Mucosa of rectum (tissue), 2 donors: ENCODE measurements around the gene EMID1.

Experiments
- H3K27ac ChIP-seq, 2 donors: one replicate each; pipeline ENCODE4 v1.7.0; 2013; ENCODE audit warnings: inconsistent platforms in 2 of 2, low read depth in 2 of 2, low read length in 2 of 2
- H3K27me3 ChIP-seq, 2 donors: one replicate each; pipeline ENCODE4 v1.7.0; 2013; ENCODE audit warnings: low read length in 2 of 2; ENCODE audit not compliant: control insufficient read depth in 2 of 2, insufficient read depth in 2 of 2
- H3K36me3 ChIP-seq, 2 donors: one replicate each; pipeline ENCODE4 v1.7.0; 2013; ENCODE audit warnings: low read length in 2 of 2; ENCODE audit not compliant: control insufficient read depth in 2 of 2, insufficient read depth in 2 of 2
- H3K4me1 ChIP-seq, 2 donors: one replicate each; pipeline ENCODE4 v1.7.0; 2013; ENCODE audit warnings: low read length in 2 of 2, mild to moderate bottlenecking in 1 of 2; ENCODE audit not compliant: control insufficient read depth in 2 of 2, insufficient read depth in 2 of 2
- H3K4me3 ChIP-seq, 2 donors: one replicate each; pipeline ENCODE4 v1.7.0; 2013; ENCODE audit warnings: low read length in 2 of 2
- H3K9ac ChIP-seq, 2 donors: one replicate each; pipeline ENCODE4 v1.7.0; 2013; ENCODE audit warnings: low read length in 2 of 2, low read depth in 1 of 2, mild to moderate bottlenecking in 1 of 2
- H3K9me3 ChIP-seq, 2 donors: one replicate each; pipeline ENCODE4 v1.7.0; 2013; ENCODE audit warnings: low read length in 2 of 2; ENCODE audit not compliant: control insufficient read depth in 2 of 2
- donor health status: healthy.
- donor health status: Normal muscosa, but diverticular disease.

The EMID1 gene

GRCh38 chr22:29292379-29292778 lies 86.7 kb downstream of the EMID1 start:
- Histone ChIP-seq H3K4me1 (no peaks in the 10 kb centered on the region), H3K36me3 (peaks cover 89 to 92% of the 10 kb centered on the region in 2 donors), H3K27me3 (no peaks in the 10 kb centered on the region), H3K27ac (no peak overlapping the region), H3K9me3 (no peaks in the 10 kb centered on the region), H3K9ac (no peak overlapping the region), H3K4me3 (no peak overlapping the region)

- Histone ChIP-seq H3K4me3 (no peak overlapping the region), H3K27me3 (no peaks in the 10 kb centered on the region), H3K27ac (no peak overlapping the region), H3K4me1 (peaks cover 0 to 10% of the 10 kb centered on the region in 2 donors), H3K36me3 (peaks cover 63 to 71% of the 10 kb centered on the region in 2 donors), H3K9ac (no peak overlapping the region), H3K9me3 (no peaks in the 10 kb centered on the region)
Observed at GRCh38 chr22:29298641-29299040, 92.9 kb downstream of the EMID1 start.

- Histone ChIP-seq H3K4me3 (no peak overlapping the region), H3K9me3 (no peaks in the 10 kb centered on the region), H3K36me3 (peaks cover 58 to 65% of the 10 kb centered on the region in 2 donors), H3K27me3 (no peaks in the 10 kb centered on the region), H3K4me1 (peaks cover 0 to 10% of the 10 kb centered on the region in 2 donors), H3K27ac (no peak overlapping the region), H3K9ac (no peak overlapping the region)
Observed at GRCh38 chr22:29299136-29299900, 93.6 kb downstream of the EMID1 start.

GRCh38 chr22:29300467-29300806 lies 94.7 kb downstream of the EMID1 start:
- peaks cover 50 to 55% of the 10 kb centered on the region in 2 donors for H3K36me3 ChIP-seq
- no peaks in the 10 kb centered on the region for H3K9me3 ChIP-seq
- no peak overlapping the region for H3K27ac ChIP-seq
- no peak overlapping the region for H3K4me3 ChIP-seq
- no peaks in the 10 kb centered on the region for H3K27me3 ChIP-seq
- peaks cover 0 to 10% of the 10 kb centered on the region in 2 donors for H3K4me1 ChIP-seq
- H3K9ac ChIP-seq, result no peak overlapping the region

- Histone ChIP-seq H3K36me3 (peaks cover 44 to 50% of the 10 kb centered on the region in 2 donors), H3K9me3 (no peaks in the 10 kb centered on the region), H3K27me3 (no peaks in the 10 kb centered on the region), H3K4me1 (peaks cover 0 to 10% of the 10 kb centered on the region in 2 donors), H3K4me3 (no peak overlapping the region), H3K9ac (no peak overlapping the region), H3K27ac (no peak overlapping the region)
Observed at GRCh38 chr22:29300807-29301601, 95.3 kb downstream of the EMID1 start.

- Histone ChIP-seq H3K4me3 (no peak overlapping the region), H3K36me3 (peaks cover 36 to 41% of the 10 kb centered on the region in 2 donors), H3K4me1 (peaks cover 3 to 12% of the 10 kb centered on the region in 2 donors), H3K27me3 (no peaks in the 10 kb centered on the region), H3K27ac (no peak overlapping the region), H3K9ac (no peak overlapping the region), H3K9me3 (no peaks in the 10 kb centered on the region)
Observed at GRCh38 chr22:29301716-29302401, 96.2 kb downstream of the EMID1 start.

GRCh38 chr22:29302402-29302680 lies 96.6 kb downstream of the EMID1 start:
- Histone ChIP-seq H3K4me3 (no peak overlapping the region), H3K27me3 (no peaks in the 10 kb centered on the region), H3K9me3 (no peaks in the 10 kb centered on the region), H3K27ac (no peak overlapping the region), H3K36me3 (peaks cover 31 to 36% of the 10 kb centered on the region in 2 donors), H3K9ac (no peak overlapping the region), H3K4me1 (peaks cover 4 to 12% of the 10 kb centered on the region in 2 donors)

- Histone ChIP-seq H3K27me3 (no peaks in the 10 kb centered on the region), H3K4me3 (no peak overlapping the region), H3K36me3 (peaks cover 26 to 31% of the 10 kb centered on the region in 2 donors), H3K9me3 (no peaks in the 10 kb centered on the region), H3K27ac (no peak overlapping the region), H3K9ac (no peak overlapping the region), H3K4me1 (peaks cover 10 to 14% of the 10 kb centered on the region in 2 donors)
Observed at GRCh38 chr22:29302681-29303465, 97.2 kb downstream of the EMID1 start.

- Histone ChIP-seq H3K27me3 (no peaks in the 10 kb centered on the region), H3K4me3 (peak overlapping the region in 1 of 2 donors; percentile 79), H3K9ac (peak overlapping the region in 1 of 2 donors; percentile 74), H3K9me3 (no peaks in the 10 kb centered on the region), H3K4me1 (peaks cover 37 to 41% of the 10 kb centered on the region in 2 donors), H3K27ac (no peak overlapping the region), H3K36me3 (peaks cover 4% of the 10 kb centered on the region in 2 donors)
Observed at GRCh38 chr22:29305836-29306174, 100.1 kb downstream of the EMID1 start.
